Endothelial cell (in vitro differentiated cells): ENCODE results near the gene FLCN. TPM values are rescaled to one million over a fixed set of nuclear protein-coding genes. Genes with fewer than 3 reads are reported as not detected.

Experiments
- DNase-seq: peaks from one replicate; pipeline ENCODE4 v3.0.0; 2021; ENCODE audit warnings: low spot score
- H3K27ac Mint-ChIP-seq: one replicate; pipeline ENCODE4 v1.8.0; 2021; ENCODE audit warnings: mixed read lengths, inconsistent platforms; ENCODE audit not compliant: unreplicated experiment
- H3K27me3 Mint-ChIP-seq: one replicate; pipeline ENCODE4 v1.8.0; 2021; ENCODE audit warnings: mild to moderate bottlenecking, moderate library complexity, mixed read lengths, inconsistent platforms; ENCODE audit not compliant: unreplicated experiment
- H3K36me3 Mint-ChIP-seq: one replicate; pipeline ENCODE4 v1.8.0; 2021; ENCODE audit warnings: mild to moderate bottlenecking, low read depth, mixed read lengths, inconsistent platforms; ENCODE audit not compliant: unreplicated experiment
- H3K4me1 Mint-ChIP-seq: one replicate; pipeline ENCODE4 v1.8.0; 2021; ENCODE audit warnings: mild to moderate bottlenecking, mixed read lengths, inconsistent platforms; ENCODE audit not compliant: unreplicated experiment
- H3K4me3 Mint-ChIP-seq: one replicate; pipeline ENCODE4 v1.8.0; 2021; ENCODE audit warnings: mild to moderate bottlenecking, mixed read lengths, inconsistent platforms; ENCODE audit not compliant: unreplicated experiment
- H3K9me3 Mint-ChIP-seq: one replicate; pipeline ENCODE4 v1.8.0; 2021; ENCODE audit warnings: mixed read lengths, inconsistent platforms; ENCODE audit not compliant: unreplicated experiment
- total RNA-seq: library from RNA; stranded (reverse); fragmentation: NEBNext Ultra II Directional; extraction: Animal tissue kit (Norgen Biotek cat#: 25700); gene quantifications from one replicate; pipeline ENCODE4 v1.2.1, GENCODE V29; 2021; ENCODE audit not compliant: unreplicated experiment
- TF ChIP-seq, protein P1 (sequence below): fragments of 200-600 bp; sonication (generic); IDR thresholded peaks from one replicate; pipeline ENCODE4 v1.5.0; 2021; ENCODE audit warnings: antibody characterized with exemption; ENCODE audit not compliant: unreplicated experiment

Gene FLCN
- total RNA-seq, 1 donor from 2014 or later: 50.4 TPM

DNA sequence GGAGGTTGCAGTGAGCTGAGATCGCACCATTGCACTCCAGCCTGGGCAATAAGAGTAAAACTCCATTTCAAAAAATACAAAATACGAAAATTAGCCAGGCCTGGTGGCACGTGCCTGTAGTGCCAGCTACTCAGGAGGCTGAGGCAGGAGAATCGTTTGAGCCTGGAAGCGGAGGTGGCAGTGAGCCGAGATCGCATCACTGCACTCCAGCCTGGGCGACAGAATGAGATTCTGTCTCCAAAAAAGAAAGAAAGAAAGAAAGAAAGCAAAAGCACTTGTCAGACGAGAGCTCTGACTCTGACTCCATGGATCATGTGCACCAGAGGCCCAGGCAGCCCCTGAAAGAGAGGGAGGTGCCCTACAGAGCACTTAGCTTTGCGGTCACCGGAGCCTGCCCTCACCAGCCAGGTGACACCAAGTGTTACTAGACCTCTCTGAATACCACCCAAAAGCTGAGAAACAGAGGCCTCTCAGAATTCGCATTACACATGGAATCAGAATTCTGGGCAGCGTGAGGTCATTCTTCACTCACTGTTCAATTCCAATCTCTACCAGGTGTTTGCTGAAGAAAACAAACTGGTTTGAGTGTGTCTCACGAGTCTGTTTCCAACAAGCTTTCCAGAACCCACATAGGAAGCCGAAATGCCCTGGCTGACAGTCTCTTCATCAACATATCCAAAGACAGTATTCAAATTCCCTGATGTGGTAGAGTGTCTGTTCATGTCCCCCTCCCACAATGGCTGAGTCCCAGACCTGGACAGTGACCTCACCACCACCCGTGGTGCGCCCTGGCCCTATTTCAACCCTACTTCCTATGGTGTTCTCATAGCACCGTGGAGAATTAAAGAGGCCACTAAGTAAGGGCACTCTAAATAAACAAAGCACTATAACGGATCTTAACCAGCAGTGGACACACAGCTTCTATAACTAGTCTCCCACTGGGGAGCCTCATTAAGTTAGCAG lies 1.5 kb downstream of the FLCN start:
- Mint-ChIP-seq H3K4me1 (peaks cover 8% of the 10 kb centered on the region), H3K4me3 (peak overlapping the region; percentile 99), H3K36me3 (peaks cover 16% of the 10 kb centered on the region), H3K27ac (no peak overlapping the region), H3K27me3 (peaks cover 4% of the 10 kb centered on the region), H3K9me3 (no peaks in the 10 kb centered on the region)
- TF ChIP-seq, protein P1, sequence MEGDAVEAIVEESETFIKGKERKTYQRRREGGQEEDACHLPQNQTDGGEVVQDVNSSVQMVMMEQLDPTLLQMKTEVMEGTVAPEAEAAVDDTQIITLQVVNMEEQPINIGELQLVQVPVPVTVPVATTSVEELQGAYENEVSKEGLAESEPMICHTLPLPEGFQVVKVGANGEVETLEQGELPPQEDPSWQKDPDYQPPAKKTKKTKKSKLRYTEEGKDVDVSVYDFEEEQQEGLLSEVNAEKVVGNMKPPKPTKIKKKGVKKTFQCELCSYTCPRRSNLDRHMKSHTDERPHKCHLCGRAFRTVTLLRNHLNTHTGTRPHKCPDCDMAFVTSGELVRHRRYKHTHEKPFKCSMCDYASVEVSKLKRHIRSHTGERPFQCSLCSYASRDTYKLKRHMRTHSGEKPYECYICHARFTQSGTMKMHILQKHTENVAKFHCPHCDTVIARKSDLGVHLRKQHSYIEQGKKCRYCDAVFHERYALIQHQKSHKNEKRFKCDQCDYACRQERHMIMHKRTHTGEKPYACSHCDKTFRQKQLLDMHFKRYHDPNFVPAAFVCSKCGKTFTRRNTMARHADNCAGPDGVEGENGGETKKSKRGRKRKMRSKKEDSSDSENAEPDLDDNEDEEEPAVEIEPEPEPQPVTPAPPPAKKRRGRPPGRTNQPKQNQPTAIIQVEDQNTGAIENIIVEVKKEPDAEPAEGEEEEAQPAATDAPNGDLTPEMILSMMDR: no peak
- DNase-seq: no peak

DNA sequence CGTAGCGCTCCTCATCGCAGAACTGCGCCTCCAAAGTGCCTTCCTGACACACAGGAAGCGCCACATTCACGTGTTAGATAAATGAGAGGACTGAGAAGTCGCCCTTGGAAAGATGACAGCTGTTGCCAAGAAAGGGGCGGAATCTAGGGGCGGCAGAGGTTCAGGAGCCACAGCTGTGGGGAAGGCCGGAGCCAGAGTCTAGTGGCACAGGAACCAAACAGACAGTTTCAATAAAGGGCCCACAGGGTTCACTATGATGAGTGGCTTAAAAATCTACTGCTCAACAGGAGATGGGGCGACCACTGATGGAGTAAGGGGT lies 4.7 kb downstream of the FLCN start:
- no peak overlapping the region for H3K27ac Mint-ChIP-seq
- H3K9me3 Mint-ChIP-seq: no peaks in the 10 kb centered on the region
- H3K27me3 Mint-ChIP-seq: peaks cover 5% of the 10 kb centered on the region
- DNase-seq: no peak
- no peak overlapping the region for H3K4me3 Mint-ChIP-seq
- peaks cover 33% of the 10 kb centered on the region for H3K36me3 Mint-ChIP-seq
- H3K4me1 Mint-ChIP-seq: peaks cover 8% of the 10 kb centered on the region
- TF ChIP-seq, protein P1: no peak

DNA sequence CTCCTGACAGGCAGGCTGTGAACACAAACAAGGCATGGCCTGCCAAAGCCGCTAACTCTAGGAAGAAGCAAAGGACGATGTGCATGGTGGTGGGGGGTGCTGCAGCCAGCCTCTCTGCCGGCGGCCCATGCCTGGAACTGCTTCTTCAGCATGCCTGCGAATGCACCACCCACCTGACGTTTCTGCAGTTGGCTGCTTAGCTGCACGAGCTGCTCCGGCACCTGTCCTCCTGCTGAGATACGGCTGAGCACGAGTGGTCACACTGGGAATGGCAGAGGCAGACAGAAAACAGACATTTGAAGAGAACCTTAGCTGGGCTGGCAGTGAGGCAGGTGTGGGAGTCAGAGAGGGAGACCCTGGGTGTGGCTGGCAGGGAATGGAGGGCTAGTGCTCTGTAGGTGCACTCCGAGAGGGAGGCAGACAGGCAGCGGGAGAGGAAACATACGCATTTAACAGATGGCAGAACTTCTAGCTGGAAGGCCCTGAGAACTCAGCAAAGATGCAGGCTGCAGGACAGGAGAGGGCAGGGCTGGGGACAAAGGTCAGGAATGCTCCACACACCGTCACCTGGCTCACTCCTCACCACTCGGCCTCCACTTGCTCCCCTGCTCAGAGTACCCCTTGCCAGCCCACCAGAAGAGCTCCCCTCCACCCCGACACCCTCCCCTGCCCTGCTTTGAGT lies 5.2 kb downstream of the FLCN start:
- TF ChIP-seq, protein P1: no peak
- Mint-ChIP-seq H3K36me3 (peaks cover 33% of the 10 kb centered on the region), H3K4me3 (no peak overlapping the region), H3K4me1 (peaks cover 8% of the 10 kb centered on the region), H3K27ac (no peak overlapping the region), H3K27me3 (peaks cover 5% of the 10 kb centered on the region), H3K9me3 (no peaks in the 10 kb centered on the region)
- DNase-seq: no peak

DNA sequence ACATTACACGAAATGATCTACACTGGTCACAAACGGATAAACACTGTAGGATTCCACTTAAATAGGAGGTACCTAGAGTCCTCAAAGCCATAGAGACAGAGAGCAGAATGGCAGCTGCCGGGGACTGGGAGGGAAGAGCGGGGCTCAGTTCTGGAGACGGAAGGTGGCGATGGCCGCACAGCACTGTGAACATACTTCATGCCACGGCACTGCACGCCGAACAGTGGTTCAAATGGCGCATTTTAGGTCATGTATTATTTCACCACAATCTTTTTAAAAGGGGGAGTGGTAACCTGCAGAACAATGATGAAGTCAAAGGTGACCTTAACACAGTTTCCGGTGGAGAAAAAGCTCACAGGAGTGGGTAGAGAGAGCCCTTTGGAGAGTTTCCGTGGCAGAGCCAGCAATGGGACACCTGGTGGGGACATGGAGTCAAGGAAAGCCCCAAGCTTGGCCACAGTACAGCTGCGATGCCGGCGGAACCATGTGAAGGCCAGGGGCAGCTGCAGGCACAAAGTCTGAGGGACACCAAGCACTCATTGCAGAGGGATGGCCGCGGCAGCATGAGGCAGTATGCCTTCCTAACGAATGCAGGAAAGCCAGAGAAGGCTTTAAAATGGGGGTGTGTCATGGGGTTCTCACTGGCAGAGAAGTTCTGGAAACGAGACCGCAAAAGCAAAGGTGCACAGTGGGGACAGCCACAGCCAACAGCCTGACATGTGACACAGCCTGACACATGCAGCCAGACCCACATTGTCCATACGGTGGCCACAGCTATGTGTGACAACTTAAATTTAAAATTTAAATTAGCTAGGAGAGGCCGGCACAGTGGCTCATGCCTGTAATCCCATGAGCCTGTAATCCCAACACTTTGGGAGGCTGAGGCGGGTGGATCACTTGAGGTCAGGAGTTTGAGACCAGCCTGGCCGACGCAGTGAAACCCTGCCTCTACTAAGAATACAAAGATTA lies 7.3 kb downstream of the FLCN start:
- no peaks in the 10 kb centered on the region for H3K9me3 Mint-ChIP-seq
- H3K4me1 Mint-ChIP-seq: no peaks in the 10 kb centered on the region
- H3K27me3 Mint-ChIP-seq: peaks cover 5% of the 10 kb centered on the region
- H3K27ac Mint-ChIP-seq: no peak overlapping the region
- TF ChIP-seq, protein P1: no peak
- H3K4me3 Mint-ChIP-seq: no peak overlapping the region
- no peak for DNase-seq
- H3K36me3 Mint-ChIP-seq: peaks cover 40% of the 10 kb centered on the region
